HEK293T (cell line): ENCODE results near the gene ARHGAP29.

ENCODE experiments used
- CTCF ChIA-PET: fragments of 350-600 bp; formaldehyde crosslinking; extraction: SDS; loops from one replicate; lab custom pipeline; 2021; ENCODE audit warnings: antibody characterized with exemption, inconsistent platforms; lab: Yijun Ruan, JAX
- POLR2A ChIA-PET: fragments of 350-600 bp; formaldehyde crosslinking; extraction: SDS; loops from one replicate; lab custom pipeline; 2020; ENCODE audit warnings: antibody characterized with exemption, inconsistent platforms; lab: Yijun Ruan, JAX
- DNase-seq: peaks from one replicate; pipeline ENCODE4 v3.0.0; 2012; ENCODE audit warnings: mixed read lengths; ENCODE audit errors: extremely low spot score
- ARNT ChIP-seq: fragments of 450-650 bp; IDR thresholded peaks from 2 replicates; pipeline ENCODE4 v1.6.1; 2017; ENCODE audit warnings: mild to moderate bottlenecking
- BHLHE40 ChIP-seq: fragments of 450-650 bp; IDR thresholded peaks from 2 replicates; pipeline ENCODE4 v1.6.1; 2016; ENCODE audit warnings: mild to moderate bottlenecking, moderate library complexity, borderline replicate concordance
- CTBP1 ChIP-seq: fragments of 450-650 bp; IDR thresholded peaks from 2 replicates; pipeline ENCODE4 v1.6.1; 2016; ENCODE audit warnings: borderline replicate concordance
- ELF4 ChIP-seq: fragments of 450-650 bp; IDR thresholded peaks from 2 replicates; pipeline ENCODE4 v1.6.1; 2017; ENCODE audit warnings: antibody characterized with exemption
- FOXA1 ChIP-seq: fragments of 450-650 bp; IDR thresholded peaks from 2 replicates; pipeline ENCODE4 v1.6.1; 2016; ENCODE audit warnings: mild to moderate bottlenecking
- FOXK2 ChIP-seq: fragments of 450-650 bp; IDR thresholded peaks from 2 replicates; pipeline ENCODE4 v1.6.1; 2016; ENCODE audit warnings: mild to moderate bottlenecking
- FOXM1 ChIP-seq: fragments of 450-650 bp; IDR thresholded peaks from 2 replicates; pipeline ENCODE4 v1.6.1; 2017; ENCODE audit warnings: mild to moderate bottlenecking, borderline replicate concordance
- HDGF ChIP-seq: fragments of 450-650 bp; IDR thresholded peaks from 2 replicates; pipeline ENCODE4 v1.6.1; 2017; ENCODE audit warnings: antibody characterized with exemption, borderline replicate concordance
- L3MBTL2 ChIP-seq: fragments of 450-650 bp; conservative IDR thresholded peaks from 2 replicates; pipeline ENCODE4 v1.6.1; 2016; ENCODE audit warnings: mild to moderate bottlenecking
- LEF1 ChIP-seq: fragments of 450-650 bp; IDR thresholded peaks from 2 replicates; pipeline ENCODE4 v1.6.1; 2017; ENCODE audit warnings: mild to moderate bottlenecking, borderline replicate concordance
- NFRKB ChIP-seq: fragments of 450-650 bp; IDR thresholded peaks from 2 replicates; pipeline ENCODE4 v1.6.1; 2016; ENCODE audit warnings: mild to moderate bottlenecking, moderate library complexity
- SP1 ChIP-seq: fragments of 450-650 bp; IDR thresholded peaks from 2 replicates; pipeline ENCODE4 v1.6.1; 2017
- SUZ12 ChIP-seq: fragments of 450-650 bp; IDR thresholded peaks from 2 replicates; pipeline ENCODE4 v1.6.1; 2016; ENCODE audit warnings: mild to moderate bottlenecking
- TARDBP ChIP-seq: fragments of 450-650 bp; IDR thresholded peaks from 2 replicates; pipeline ENCODE4 v1.6.1; 2016
- ZNF384 ChIP-seq: fragments of 450-650 bp; IDR thresholded peaks from 2 replicates; pipeline ENCODE4 v1.6.1; 2016
- TF ChIP-seq, protein P1 (sequence below): fragments of 450-650 bp; IDR thresholded peaks from 2 replicates; pipeline ENCODE4 v1.6.1; 2016

Gene ARHGAP29

GRCh38 chr1:94240822-94241221 is 3.4 kb upstream of the ARHGAP29 start:
- DNase-seq = peak; percentile 23
- CTCF ChIA-PET = no interaction called here
- POLR2A ChIA-PET = no interaction called here
- TF ChIP-seq TARDBP (no peak), FOXK2 (no peak), ZNF384 (no peak), HDGF (no peak), SUZ12 (no peak), NFRKB (no peak)

DNA sequence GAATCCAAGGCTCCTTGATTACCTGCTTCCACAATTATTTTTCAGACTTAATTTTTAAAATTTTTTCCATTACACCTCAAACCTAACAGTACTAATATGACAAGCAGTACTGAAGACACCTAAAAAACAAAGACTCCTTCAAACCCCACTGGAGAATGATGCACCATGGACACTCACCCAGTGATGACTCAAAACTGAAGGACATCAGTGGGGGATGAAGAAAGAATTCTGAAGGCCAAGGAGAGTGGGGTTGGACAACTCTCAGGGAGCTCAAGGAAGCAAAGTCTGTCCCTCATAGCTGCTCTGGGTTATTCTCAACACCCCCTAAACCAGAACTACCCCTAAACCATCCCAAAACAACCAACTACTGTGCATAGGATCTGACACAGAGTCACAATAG is 2.4 kb upstream of the ARHGAP29 start:
- ChIA-PET CTCF (no interaction called here), POLR2A (no interaction called here)
- TF ChIP-seq, protein P1, sequence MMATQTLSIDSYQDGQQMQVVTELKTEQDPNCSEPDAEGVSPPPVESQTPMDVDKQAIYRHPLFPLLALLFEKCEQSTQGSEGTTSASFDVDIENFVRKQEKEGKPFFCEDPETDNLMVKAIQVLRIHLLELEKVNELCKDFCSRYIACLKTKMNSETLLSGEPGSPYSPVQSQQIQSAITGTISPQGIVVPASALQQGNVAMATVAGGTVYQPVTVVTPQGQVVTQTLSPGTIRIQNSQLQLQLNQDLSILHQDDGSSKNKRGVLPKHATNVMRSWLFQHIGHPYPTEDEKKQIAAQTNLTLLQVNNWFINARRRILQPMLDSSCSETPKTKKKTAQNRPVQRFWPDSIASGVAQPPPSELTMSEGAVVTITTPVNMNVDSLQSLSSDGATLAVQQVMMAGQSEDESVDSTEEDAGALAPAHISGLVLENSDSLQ = no peak
- TF ChIP-seq ELF4 (no peak), FOXK2 (no peak), SP1 (no peak), SUZ12 (no peak), LEF1 (no peak), ZNF384 (no peak), CTBP1 (no peak), FOXM1 (no peak), NFRKB (no peak), FOXA1 (no peak), L3MBTL2 (no peak), ARNT (no peak), TARDBP (no peak)
- no peak for DNase-seq

- TF ChIP-seq SUZ12 (no peak), HDGF (no peak), ARNT (no peak), FOXK2 (no peak), CTBP1 (no peak), FOXA1 (no peak)
- ChIA-PET POLR2A (no interaction called here), CTCF (interaction anchor here (2.2 kb wide), 1 partner anchor 176 kb away, joined by 7 read pairs; no protein-coding TSS in a partner anchor)
Measured at GRCh38 chr1:94239051-94239450, 1.7 kb upstream of the ARHGAP29 start.

GRCh38 chr1:94236630-94237290 is 624 bp downstream of the ARHGAP29 start:
- POLR2A ChIA-PET = interaction anchor here (0.5 to 2.6 kb wide), 12 partner anchors 8 to 197 kb away, joined by 3 to 14 read pairs (median 4); no protein-coding TSS in a partner anchor
- TF ChIP-seq LEF1 (no peak), SUZ12 (no peak)
- peak; percentile 55 for DNase-seq
- CTCF ChIA-PET = interaction anchor here (0.6 to 2.3 kb wide), 9 partner anchors 98 to 581 kb away, joined by 3 to 12 read pairs (median 4); no protein-coding TSS in a partner anchor

More at GRCh38 chr1:94239051-94239450, 1.7 kb upstream of the ARHGAP29 start:
- no peak for DNase-seq

DNA sequence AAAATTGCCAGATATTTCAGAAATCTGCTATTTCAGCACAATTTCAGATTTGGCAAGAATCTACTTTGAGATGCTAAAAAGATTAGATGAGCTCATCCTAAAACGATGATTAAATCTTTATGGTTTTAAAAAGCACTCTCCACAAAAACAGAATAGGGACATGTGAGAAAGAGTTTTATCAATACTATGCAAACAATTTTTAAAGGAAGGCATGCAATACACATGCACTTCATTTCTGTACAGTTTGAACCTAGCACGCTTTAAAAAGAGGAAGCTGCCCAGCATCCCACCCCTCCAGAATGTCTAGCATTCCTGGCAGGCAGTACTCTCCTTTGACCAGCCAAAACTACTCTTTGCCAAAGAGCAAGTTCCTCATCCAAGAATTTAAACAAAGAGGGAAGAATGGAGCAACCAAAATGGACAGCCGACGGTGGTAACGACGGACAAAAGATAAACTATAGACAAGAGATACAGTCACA is 1.3 kb downstream of the ARHGAP29 start:
- ChIA-PET CTCF (interaction anchor here (0.7 to 2.3 kb wide), 4 partner anchors 99 to 196 kb away, joined by 3 to 12 read pairs (median 6); no protein-coding TSS in a partner anchor), POLR2A (interaction anchor here (1.0 to 2.6 kb wide), 3 partner anchors 12 to 168 kb away, joined by 3 to 14 read pairs (median 4); no protein-coding TSS in a partner anchor)
- DNase-seq = peak; percentile 21
- no peak for TF ChIP-seq CTBP1
- no peak for TF ChIP-seq BHLHE40
- no peak for TF ChIP-seq FOXM1
- TF ChIP-seq L3MBTL2 = no peak
- TF ChIP-seq ELF4 = no peak
- TF ChIP-seq FOXK2 = no peak
- TF ChIP-seq, protein P1 = no peak
- no peak for TF ChIP-seq FOXA1
- no peak for TF ChIP-seq NFRKB
- no peak for TF ChIP-seq ZNF384
- no peak for TF ChIP-seq LEF1
- TF ChIP-seq ARNT = no peak
- no peak for TF ChIP-seq SUZ12
- TF ChIP-seq HDGF = no peak
- no peak for TF ChIP-seq TARDBP

DNA sequence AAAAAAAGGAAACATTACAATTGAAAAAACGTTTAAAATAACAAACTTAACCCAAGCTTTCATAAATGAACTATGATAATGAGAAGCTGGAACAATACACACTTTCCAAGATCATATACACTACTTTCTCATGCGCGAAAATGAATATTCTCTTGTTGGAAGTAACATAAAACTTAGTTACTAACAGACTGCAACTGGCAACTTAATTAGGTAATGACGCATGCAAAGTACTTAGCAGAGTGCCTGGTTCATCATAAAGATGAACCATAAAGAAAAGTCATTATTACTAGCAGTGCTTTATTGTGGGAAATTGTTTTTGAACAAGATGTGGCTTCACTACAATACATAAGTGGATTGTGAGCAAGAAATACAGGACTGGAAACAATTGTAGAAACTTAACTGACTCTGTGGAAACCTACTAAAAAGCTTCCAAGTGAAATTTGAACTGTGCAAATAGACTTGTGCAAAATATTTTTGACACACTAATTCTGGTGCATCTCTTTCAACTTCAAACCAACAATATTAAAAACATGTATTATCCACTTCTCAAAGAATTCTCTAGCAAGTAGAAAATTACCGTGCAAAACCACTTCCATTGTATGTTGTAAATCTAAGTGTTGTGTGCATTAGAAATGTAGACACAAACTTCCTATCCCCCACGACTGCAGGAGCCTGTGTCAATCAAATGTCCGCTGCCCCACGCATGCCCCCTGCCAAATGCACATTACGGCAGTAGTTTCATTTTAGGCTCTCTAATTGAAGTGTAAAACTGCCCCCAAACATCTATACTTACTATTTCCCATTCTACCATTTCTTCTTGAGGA is 2.0 kb downstream of the ARHGAP29 start:
- TF ChIP-seq BHLHE40 = no peak
- no peak for TF ChIP-seq L3MBTL2
- no peak for TF ChIP-seq FOXA1
- TF ChIP-seq, protein P1 = peak; percentile 95
- DNase-seq = no peak
- POLR2A ChIA-PET = interaction anchor here (1.1 to 2.6 kb wide), 2 partner anchors 12 to 164 kb away, joined by 3 to 14 read pairs; no protein-coding TSS in a partner anchor
- CTCF ChIA-PET = interaction anchor here (0.6 to 2.3 kb wide), 4 partner anchors 100 to 564 kb away, joined by 3 to 12 read pairs (median 6); no protein-coding TSS in a partner anchor
